Activated CD4-positive, alpha-beta T cell treated with anti-CD3 and anti-CD28 coated beads, Interleukin-2, amount 50 U/mL, for 48 hours (primary cell): ENCODE measurements around the gene ASF1A.

Experiments used
- DNase-seq, 2 experiments: peaks; one replicate each; pipeline ENCODE4 v3.0.0-alpha.2; 2020

ASF1A gene

DNA sequence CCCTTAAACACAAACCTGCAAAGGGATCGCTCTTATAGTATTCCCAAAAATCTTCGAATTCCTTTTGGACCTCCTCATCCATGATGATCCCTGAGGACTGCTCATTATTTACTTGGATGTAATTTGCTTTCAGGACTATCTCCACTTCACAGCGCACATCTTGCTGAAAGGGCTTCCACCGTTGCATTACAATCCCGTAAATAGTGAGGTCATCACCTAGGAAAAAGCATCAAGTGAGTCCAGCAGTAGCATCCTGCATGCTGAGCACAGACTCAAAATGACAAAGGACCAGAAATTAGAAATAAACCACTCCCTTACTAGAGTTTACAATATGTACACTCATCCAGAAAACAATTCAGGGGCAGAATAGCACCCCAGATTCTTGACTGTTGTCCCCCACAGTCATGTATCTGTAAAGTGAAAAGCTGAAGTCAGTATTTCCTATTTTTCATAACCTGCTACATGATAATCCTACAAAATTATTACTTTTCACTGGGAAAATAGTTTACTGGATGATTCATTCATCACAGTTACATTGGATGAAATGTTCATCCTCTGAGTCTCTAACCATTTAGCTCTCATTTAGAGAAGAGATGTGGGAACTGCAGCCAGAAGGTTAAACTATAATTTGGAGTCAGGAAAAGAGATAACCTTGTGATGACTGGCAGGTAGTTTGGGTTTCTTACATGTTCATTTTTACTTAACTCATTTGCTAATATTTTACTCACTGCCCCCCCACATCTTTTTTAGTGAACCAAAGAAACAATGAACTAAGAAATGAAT lies 23.8 kb downstream of the ASF1A start:
- no peak for DNase-seq

DNA sequence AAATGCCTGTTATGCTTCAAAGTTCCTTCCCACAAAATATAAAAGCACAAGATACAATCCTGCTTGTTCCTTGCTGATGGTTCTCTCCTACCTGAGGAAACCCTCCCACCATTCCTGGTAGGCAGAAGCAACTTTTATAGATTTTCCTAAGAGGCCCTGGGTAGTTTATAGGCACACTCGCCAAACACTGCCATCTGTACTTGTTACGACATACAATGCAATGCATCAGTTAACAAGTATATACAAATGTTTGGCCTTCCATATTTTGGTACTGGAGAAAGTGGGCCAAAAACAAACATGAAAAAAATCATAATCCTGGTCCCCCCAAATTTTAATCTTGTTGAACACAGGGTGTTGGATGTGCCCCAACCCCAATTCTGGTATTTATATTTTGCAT lies 24.4 kb downstream of the ASF1A start:
- no peak for DNase-seq

GRCh38 chr6:118921084-118921483 lies 27.1 kb downstream of the ASF1A start:
- DNase-seq = no peak

DNA sequence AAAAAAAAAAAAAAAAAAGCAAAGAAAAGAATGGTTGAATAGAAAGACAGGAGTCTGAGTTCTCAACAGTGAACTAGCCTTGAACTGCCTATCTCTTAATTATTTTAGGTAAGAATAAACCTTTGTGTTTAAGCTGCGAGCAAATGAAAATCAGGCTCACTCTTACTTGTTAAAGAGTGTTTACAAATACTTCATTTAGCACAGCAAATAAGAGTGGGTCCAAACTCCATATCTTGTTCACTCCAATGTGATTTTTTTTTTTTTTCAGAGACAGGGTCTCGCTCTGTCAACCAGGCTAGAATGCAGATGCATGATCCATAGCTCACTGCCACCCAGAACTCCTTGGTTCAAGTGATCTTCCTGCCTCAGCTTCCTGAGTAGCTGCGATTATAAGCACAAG lies 29.1 kb downstream of the ASF1A start:
- no peak for DNase-seq

DNA sequence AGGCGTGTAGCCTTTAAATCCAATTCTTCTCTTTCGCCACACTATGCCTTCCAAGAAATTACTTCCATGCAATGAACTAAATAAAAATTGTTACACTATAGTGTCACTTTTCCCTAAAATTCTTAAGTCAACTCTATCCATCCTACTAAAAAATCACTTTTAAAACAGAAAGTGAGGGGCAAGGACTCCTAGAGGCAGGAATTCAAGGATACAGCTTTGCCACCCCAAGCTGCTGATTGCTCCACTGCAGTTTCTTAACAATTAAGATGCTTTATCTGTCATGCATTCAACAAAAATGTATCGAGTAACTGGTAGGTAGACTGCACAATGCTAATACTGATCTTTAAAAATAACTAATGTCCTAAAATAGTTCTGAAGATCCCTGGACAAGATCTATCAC lies 36.7 kb downstream of the ASF1A start:
- DNase-seq = no peak

- DNase-seq = no peak
Observed at GRCh38 chr6:118931436-118931835, 37.5 kb downstream of the ASF1A start.

- DNase-seq = no peak
Observed at GRCh38 chr6:118932421-118932820, 38.5 kb downstream of the ASF1A start.

DNA sequence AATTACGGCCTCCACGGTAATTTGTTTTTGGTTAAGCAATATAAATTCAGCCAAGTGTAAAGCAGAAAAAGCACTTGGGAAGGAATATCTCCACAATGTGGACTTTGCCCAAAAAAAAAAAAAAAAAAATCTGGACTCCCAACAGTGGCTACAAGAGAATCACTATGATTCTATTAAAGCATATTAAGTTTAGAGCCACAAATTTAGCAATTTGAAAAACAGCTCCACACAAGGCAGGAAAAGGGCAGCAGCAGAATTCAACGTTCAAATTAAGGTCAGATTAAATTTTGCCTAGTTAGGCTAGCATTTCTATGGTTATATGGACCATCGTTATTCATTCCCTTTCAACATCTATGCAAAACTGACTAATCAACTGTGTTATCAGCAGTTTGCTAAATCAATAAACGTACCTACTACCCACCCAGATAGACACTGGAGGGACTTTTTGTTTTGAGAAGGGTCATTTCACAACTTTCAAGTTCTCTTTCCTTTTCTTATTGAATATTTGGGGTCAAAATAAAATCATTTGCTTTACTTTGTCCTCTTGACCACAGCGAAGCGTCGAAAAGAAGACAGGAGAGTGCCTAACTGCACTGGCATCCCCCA lies 40.0 kb downstream of the ASF1A start:
- DNase-seq = no peak

GRCh38 chr6:118934461-118935330 lies 40.7 kb downstream of the ASF1A start, which contains the start of gene MCM9:
TSS of gene MCM9 (minus strand) at chr6:118935159. CDS start at chr6:118931723, 3,436 bp downstream.
- DNase-seq = peak; percentile 92 to 93

DNA sequence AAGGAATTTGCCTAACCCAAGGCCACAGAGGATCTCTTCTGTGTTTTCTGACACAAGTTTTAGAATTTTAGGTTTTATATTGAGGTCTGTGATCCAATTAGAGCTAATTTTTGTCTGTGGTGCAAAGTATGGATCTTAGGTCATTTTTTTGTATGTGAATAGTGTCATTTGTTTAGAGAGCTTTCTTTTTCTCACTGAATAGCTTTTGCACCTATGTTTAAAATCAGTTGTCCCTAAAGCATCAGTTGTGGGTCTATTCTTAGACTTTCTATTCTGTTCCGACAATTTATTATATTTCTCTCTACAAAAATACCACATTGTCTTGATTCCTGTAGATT lies 41.3 kb downstream of the ASF1A start:
- DNase-seq = no peak

GRCh38 chr6:118935978-118936703 lies 42.2 kb downstream of the ASF1A start:
- DNase-seq = no peak

GRCh38 chr6:118939683-118940082 lies 45.7 kb downstream of the ASF1A start:
- DNase-seq = no peak

DNA sequence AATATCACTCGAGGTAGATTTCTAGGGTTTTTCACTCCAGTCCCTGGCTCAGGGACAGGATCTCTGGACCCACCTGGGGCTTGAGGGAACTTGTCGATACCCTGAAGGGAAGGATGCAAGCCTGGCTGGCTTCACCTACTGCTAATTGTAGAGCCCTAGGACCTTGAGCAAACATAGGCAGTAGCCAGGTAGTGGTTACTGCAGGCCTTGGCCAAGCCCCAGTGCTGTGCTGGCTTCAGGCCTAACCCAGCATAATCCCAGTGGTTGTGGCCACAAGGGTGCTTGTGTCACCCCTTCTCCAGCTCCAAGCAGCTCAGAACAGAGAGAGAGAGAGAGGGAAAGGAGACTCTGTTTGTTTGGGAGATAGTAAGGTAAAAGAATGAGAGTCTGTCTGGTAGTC lies 46.8 kb downstream of the ASF1A start:
- DNase-seq = no peak

DNA sequence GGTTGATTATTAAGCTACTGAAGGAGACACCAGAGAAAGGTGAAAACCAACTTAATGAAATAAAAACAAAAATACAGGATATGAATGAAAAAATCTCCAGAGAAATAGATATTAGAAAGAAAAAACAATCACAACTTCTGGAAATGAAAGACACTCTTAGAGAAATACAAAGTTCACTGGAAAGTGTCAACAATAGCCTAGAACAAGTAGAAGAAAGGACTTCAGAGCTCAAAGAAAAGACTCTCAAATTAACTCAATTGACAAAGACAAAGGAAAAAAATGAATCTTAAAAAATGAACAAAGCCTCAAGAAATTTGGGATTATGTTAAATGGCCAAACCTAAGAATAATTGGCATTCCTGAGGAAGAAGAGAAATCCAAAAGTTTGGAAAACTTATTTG lies 51.3 kb downstream of the ASF1A start:
- no peak for DNase-seq

GRCh38 chr6:118952683-118953082 lies 58.7 kb downstream of the ASF1A start:
- no peak for DNase-seq

GRCh38 chr6:118953391-118953790 lies 59.4 kb downstream of the ASF1A start:
- no peak for DNase-seq
